ENCODE results near the gene C19orf25.

C19orf25 gene

DNA sequence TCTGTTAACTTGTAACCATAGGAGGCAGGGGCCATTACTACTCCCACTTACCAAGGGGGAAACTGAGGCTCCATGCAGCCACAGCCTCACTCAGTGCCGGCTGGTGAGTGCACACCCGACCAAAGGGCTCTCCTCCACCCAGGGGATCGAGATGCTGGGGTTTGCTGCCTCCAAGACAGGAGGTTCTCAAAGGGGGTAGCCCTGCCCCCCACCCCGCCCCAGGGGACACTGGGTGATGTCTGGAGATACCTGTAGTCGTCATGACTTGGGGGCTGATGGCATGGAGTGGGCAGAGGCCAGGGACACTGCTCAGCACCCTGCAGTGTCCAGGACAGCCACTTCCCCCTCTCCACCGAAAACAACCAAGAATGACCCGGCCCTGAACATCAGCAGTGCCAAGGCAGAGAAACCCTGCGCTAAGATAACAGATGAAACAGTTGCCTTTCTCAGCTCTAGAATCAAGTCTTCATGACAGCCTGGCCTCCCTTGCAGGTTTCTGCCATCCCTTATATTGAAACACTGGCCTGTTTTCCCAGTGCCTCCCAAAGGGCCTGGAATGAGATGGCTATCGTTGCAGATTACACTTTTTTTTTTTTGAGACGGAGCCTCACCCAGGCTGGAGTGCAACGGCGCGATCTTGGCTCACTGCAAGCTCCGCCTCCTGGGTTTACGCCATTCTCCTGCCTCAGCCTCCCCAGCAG is 15.2 kb upstream of the C19orf25 start:
- no peak for TF ChIP-seq ZFX (IDR thresholded peaks at IDR 0.05)
- TF ChIP-seq, protein P1, sequence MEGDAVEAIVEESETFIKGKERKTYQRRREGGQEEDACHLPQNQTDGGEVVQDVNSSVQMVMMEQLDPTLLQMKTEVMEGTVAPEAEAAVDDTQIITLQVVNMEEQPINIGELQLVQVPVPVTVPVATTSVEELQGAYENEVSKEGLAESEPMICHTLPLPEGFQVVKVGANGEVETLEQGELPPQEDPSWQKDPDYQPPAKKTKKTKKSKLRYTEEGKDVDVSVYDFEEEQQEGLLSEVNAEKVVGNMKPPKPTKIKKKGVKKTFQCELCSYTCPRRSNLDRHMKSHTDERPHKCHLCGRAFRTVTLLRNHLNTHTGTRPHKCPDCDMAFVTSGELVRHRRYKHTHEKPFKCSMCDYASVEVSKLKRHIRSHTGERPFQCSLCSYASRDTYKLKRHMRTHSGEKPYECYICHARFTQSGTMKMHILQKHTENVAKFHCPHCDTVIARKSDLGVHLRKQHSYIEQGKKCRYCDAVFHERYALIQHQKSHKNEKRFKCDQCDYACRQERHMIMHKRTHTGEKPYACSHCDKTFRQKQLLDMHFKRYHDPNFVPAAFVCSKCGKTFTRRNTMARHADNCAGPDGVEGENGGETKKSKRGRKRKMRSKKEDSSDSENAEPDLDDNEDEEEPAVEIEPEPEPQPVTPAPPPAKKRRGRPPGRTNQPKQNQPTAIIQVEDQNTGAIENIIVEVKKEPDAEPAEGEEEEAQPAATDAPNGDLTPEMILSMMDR (conservative IDR thresholded peaks at IDR 0.05): no peak
- H3K27ac ChIP-seq: no peak overlapping the region

DNA sequence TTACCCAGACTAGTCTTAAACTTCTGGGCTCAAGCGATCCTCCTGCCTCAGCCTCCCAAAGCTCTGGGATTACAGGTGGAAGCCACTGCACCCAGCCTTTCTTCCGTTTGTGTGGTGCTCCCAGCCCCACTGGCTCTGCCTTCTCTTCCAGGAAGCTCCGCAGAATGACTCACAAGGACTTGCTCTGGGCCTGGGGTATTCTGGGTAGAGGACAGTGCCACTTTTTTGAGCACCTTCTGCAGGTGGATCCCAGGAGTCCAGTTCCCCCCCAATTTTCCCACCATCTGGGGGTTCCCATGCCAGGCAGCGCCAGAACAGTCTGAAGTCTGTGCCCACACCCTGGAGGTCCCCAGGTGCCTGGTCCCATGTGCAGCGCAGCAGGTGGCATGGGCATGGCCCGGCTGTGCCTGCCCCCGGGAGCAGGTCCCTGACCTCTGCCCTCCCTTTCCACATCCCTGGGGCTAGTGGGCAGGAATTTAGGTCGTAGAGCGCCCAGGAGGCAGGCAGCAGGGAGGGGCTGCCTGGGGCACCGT is 13.5 kb upstream of the C19orf25 start:
- no peak overlapping the region for H3K27ac ChIP-seq
- no peak for TF ChIP-seq ZFX (IDR thresholded peaks at IDR 0.05)
- TF ChIP-seq, protein P1 (conservative IDR thresholded peaks at IDR 0.05): no peak

DNA sequence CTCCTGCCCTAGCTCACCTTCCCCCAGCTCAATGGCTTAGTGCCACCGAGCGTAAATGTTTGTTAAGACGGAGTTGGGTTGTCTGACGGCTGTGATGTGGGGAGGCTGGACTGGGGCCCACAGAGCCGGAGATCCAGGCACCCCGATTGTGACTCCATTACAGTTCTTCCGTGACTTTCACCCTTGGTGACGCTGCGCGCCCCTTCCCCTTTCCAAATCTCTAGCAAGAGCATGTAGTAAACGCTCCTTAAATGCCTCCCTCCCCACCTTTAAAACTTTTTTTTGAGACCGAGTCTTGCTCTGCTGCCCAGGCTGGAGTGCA is 12.8 kb upstream of the C19orf25 start:
- TF ChIP-seq ZFX (IDR thresholded peaks at IDR 0.05): no peak
- TF ChIP-seq, protein P1 (conservative IDR thresholded peaks at IDR 0.05): no peak
- H3K27ac ChIP-seq: peak overlapping the region; percentile 72

DNA sequence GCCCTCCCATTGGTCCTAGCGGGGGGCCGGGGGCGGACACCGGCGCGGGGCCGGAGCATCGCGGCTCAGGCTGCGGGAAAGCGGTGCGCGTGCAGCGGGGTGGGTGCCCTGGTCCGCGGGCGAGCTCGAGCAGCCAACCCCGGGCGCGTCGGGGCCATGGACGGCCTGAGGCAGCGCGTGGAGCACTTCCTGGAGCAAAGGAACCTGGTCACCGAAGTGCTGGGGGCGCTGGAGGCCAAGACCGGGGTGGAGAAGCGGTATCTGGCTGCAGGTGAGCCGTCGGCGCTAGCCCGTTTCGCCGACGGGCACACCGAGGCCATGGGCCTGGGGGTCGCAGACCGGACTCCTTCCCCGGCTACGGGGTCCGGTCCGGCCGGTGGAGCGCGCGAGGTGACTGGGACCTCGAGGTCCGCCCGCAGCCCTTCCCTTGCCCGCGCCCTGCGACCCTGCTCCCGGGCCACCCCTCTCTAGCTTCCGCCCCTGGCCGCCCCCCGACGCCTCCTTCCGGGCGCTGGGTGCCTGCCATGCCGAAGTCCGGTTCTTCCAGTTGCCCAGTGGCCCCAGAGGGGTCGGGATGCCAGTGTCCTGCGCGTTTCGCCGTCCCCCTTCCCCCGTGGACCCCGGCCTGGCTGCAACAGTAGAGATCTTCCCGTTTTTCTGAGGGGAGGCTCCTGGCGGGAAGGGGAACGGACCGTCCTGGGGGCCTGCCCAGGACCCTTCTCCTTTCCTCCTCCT is 12.3 kb upstream of the C19orf25 start, which contains the start of gene REEP6:
Gene REEP6, plus strand, starts transcription at position 68 of the 735 bp plus-strand sequence. Its CDS starts 89 bp downstream, at position 157.
- TF ChIP-seq, protein P1 (conservative IDR thresholded peaks at IDR 0.05): no peak
- peak; percentile 14; the same call in 1 of the 2 replicates for TF ChIP-seq ZFX (IDR thresholded peaks at IDR 0.05)
- H3K27ac ChIP-seq: peak within 1 kb of the TSS; percentile 72

DNA sequence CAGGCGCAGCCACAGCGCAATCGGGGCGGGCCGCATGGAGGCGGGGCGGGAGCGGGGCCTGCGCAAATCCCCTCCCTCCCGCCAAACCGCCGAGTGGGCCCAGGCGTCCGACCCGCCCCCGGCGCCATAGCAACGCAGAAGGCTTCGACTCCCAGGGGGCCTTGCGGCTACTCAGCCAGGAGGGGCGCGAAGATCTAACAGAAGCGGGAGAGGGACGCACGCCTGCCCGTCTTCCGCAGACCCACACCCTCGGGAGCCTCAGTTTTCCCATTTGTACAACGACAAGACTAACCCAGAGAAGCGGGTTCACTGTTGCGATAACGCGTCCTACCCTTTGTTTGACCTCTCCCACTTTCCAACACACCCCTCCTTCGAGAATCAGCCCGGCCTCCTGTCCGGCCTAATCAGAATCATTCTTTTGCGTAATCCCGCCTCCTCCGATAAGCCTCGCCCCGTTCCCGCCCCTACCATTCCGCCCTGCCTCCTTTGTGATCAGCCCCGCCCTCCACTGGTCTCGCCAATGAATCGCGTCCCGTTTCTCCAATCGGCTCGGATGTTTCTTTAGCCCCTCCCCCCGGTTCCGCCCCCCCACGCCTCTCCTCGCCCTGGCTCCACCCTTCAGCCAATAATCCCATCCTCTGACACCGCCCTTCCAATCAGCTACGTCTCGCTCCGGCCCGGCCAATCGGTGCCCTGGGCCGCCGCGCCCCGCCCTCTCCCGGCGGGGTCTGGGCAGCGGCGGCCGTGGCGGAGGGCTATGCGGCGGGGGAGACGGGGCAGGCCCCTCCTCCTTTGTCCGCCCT is 11.5 kb upstream of the C19orf25 start, which contains the start of gene PCSK4:
Gene PCSK4, minus strand, starts transcription at position 40 of the 803 bp plus-strand sequence. Its CDS starts 4 bp downstream, at position 36.
- TF ChIP-seq ZFX (IDR thresholded peaks at IDR 0.05): no peak
- TF ChIP-seq, protein P1 (conservative IDR thresholded peaks at IDR 0.05): no peak
- peak within 1 kb of the TSS; percentile 72 for H3K27ac ChIP-seq

DNA sequence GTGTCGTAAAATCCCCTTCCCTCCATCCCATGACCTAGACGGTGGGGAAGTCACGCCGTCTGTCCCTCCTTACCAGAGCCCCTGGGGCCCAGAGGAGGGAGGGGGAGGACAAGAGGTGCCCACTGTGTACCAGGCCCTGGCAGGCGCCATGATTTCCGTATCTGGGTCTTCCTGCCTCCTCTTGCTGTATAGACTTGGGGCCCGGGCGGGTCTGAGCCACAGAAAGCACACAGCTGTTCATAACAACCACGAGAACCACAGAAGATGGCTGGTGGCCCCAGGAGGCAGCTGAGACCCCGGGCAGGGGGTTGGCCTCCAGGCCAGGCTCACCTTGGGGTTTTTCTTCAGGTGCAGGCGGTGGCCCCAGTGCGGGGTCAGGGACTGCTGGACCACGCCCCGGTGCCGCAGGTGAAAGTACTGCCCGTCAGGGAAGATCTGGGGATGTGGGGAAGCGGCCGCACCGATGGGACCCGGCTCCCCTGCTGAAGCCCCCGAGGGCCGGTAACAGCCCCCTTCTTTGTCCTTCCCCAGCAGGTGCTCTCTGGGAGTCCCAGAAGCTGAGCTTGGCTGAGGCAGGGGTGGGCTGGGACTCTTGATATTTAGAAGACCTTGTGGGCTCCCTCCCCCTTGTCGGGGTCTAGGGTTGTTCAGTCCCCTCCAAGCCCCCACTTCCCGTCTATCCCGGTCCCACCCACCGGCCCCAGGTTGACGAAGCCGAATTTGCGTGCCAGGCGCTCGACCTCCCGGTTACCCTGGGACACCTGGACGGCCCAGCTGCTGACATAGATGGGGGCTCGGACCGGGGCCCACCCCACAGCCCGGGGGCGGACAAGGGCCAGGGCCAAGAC is 10.7 kb upstream of the C19orf25 start:
- H3K27ac ChIP-seq: peak overlapping the region; percentile 71

More for the DNA sequence above, 10.7 kb upstream of the C19orf25 start:
- TF ChIP-seq, protein P1 (conservative IDR thresholded peaks at IDR 0.05): no peak
- no peak for TF ChIP-seq ZFX (IDR thresholded peaks at IDR 0.05)
